ENCODE data around the gene EME1. TPM values are rescaled to one million over a fixed set of nuclear protein-coding genes. Genes with fewer than 3 reads are reported as not detected.

EME1 gene
- 17.3 and 24.6 TPM in 2 replicates for total RNA-seq (2016; rRNA removed; fragmentation: Illumina TruSeq; extraction: Trizol)
- 6.4 and 7.4 TPM in 2 replicates for total RNA-seq (2016; cell fraction: cytosol; rRNA removed; fragmentation: Illumina TruSeq; extraction: Trizol; ENCODE audit: low read depth)
- total RNA-seq (2016; cell fraction: insoluble cytoplasmic fraction; rRNA removed; fragmentation: Illumina TruSeq; extraction: Trizol) = 17.1 and 25.6 TPM in 2 replicates
- 7.7 and 8.9 TPM in 2 replicates for total RNA-seq (2016; cell fraction: membrane; rRNA removed; fragmentation: Illumina TruSeq; extraction: Trizol)
- 28.4 and 31.8 TPM in 2 replicates for total RNA-seq (2016; cell fraction: nucleus; rRNA removed; fragmentation: Illumina TruSeq; extraction: Trizol)
- polyA plus RNA-seq (2011; rRNA removed) = 13.4 and 20.7 TPM in 2 replicates
- 4.7 and 7.1 TPM in 2 replicates for polyA plus RNA-seq (2011; cell fraction: cytosol; rRNA removed)
- 58.4 and 108 TPM in 2 replicates for polyA plus RNA-seq (2011; cell fraction: nucleus; rRNA removed)
- 6.6 and 17.5 TPM in 2 replicates for polyA plus RNA-seq (2012)
- polyA plus RNA-seq (2016; cell fraction: cytosol; fragmentation: Illumina TruSeq; extraction: Trizol; ENCODE audit: low read depth) = 1.3 and 1.6 TPM in 2 replicates
- 13.3 and 16.0 TPM in 2 replicates for polyA plus RNA-seq (2016; cell fraction: insoluble cytoplasmic fraction; fragmentation: Illumina TruSeq; extraction: Trizol; ENCODE audit: low read depth)
- polyA plus RNA-seq (2016; cell fraction: membrane; fragmentation: Illumina TruSeq; extraction: Trizol; ENCODE audit: low read depth) = 2.3 and 3.2 TPM in 2 replicates
- polyA plus RNA-seq (2016; cell fraction: nucleus; fragmentation: Illumina TruSeq; extraction: Trizol; ENCODE audit: insufficient read depth, low read depth) = 65.8 and 68.9 TPM in 2 replicates
- 6.9 and 17.6 TPM in 2 replicates for polyA minus RNA-seq (2011; rRNA and poly(A)+ RNA removed; ENCODE audit: low replicate concordance)
- polyA minus RNA-seq (2011; cell fraction: cytosol; rRNA and poly(A)+ RNA removed) = 5.3 and 5.4 TPM in 2 replicates
- polyA minus RNA-seq (2011; cell fraction: nucleus; rRNA and poly(A)+ RNA removed) = 14.9 and 18.7 TPM in 2 replicates
- Bru-seq, nascent RNA = percentile 48 among the genes with signal in this experiment
- BruChase-seq, experiment 1, labeled RNA remaining after a 6-hour chase = percentile 48 among the genes with signal in this experiment
- percentile 51 among the genes with signal in this experiment for BruChase-seq, experiment 2, labeled RNA remaining after a 2-hour chase
- long read RNA-seq, experiment 1, transcript EME1-201 (9 exons, 2,339 nt) = major isoform, 6 of 12 reads
- long read RNA-seq, experiment 1, partial matches to known transcripts = 3 of 12 reads
- long read RNA-seq, experiment 1, other reads (novel, unspliced or antisense) = 3 of 12 reads
- long read RNA-seq, experiment 2, partial matches to known transcripts = 2 of 4 reads
- long read RNA-seq, experiment 2, other reads (novel, unspliced or antisense) = 1 of 4 reads

- Histone ChIP-seq H3K27ac (ENCODE audit: extremely low read length, insufficient read depth, low read length) (peak within 1 kb of the TSS; percentile 87), H3K4me1 (ENCODE audit: insufficient read depth, low read length) (peaks cover 29% of the 10 kb centered on the region), H3K9ac (ENCODE audit: insufficient read depth, low read depth, low read length) (peak within 1 kb of the TSS; percentile 92), H3K27me3 (ENCODE audit: control insufficient read depth in 1 of 2, insufficient read depth in 2 of 2, low read length in 2 of 2) (no peaks in the 10 kb centered on the region; a peak in 1 of 5 replicates), H3K4me3 (replicated peaks in 1 of 3; ENCODE audit: insufficient read depth in 1 of 3, low read depth in 2 of 3, low read length in 3 of 3) (peak within 1 kb of the TSS; percentile 91 to 98 (median 93)), H3K36me3 (replicated peaks in 1 of 2; ENCODE audit: control insufficient read depth in 1 of 2, insufficient read depth in 2 of 2, low read length in 2 of 2) (peaks cover 20 to 29% of the 10 kb centered on the region in 2 experiments), H2AFZ (ENCODE audit: low read length) (peak within 1 kb of the TSS; percentile 73), H3K79me2 (ENCODE audit: insufficient read depth, low read length) (peaks cover 39% of the 10 kb centered on the region), H3K4me2 (ENCODE audit: low read depth, low read length) (peak within 1 kb of the TSS; percentile 80), H3K9me3 (ENCODE audit: low read length) (no peaks in the 10 kb centered on the region), H4K20me1 (ENCODE audit: insufficient read depth, low read length) (no peaks in the 10 kb centered on the region)
- in situ Hi-C loops (cut with HindIII; ENCODE audit: extremely low pct_ligation_motif_present, low pct_unique_long_range_greater_than_20kb) = no loop called here
- ChIA-PET CTCF (ENCODE audit: low intra/inter-chr PET ratio, low total read pairs) (no interaction called here), POLR2A (interaction anchor here (0.8 to 3.0 kb wide), 4 partner anchors 8 to 25 kb away, joined by 3 to 21 read pairs (median 9); partner anchors contain the start of gene LRRC59)
- WGBS (ENCODE audit: low lambda C conversion rate) = under 1% methylated on average over 37 of the region's 42 CpGs
- ATAC-seq (peak; percentile 92), DNase-seq (ENCODE audit: low spot score) (peak; percentile 94), FAIRE-seq (peak; percentile 83)
- intact Hi-C loops (cut with micrococcal nuclease; ENCODE audit: unreplicated experiment) = no loop called here
- no TSS peak for BruUV-seq (replicated peaks)
- TF ChIP-seq ELK4 (CRISPR knock-in tag; IDR thresholded peaks at IDR 0.05; ENCODE audit: borderline replicate concordance) = no peak
- TF ChIP-seq ATRX (CRISPR knock-in tag; IDR thresholded peaks at IDR 0.05; ENCODE audit: borderline replicate concordance) = no peak
- no peak for TF ChIP-seq ZBTB37 (CRISPR knock-in tag; IDR thresholded peaks at IDR 0.05)
- peak; percentile 78 for TF ChIP-seq ZBTB3 (CRISPR knock-in tag; IDR thresholded peaks at IDR 0.05; ENCODE audit: borderline replicate concordance, low read depth)
- TF ChIP-seq STAG1 (CRISPR knock-in tag; IDR thresholded peaks at IDR 0.05) = no peak
- no peak for TF ChIP-seq SCMH1 (CRISPR knock-in tag; IDR thresholded peaks at IDR 0.05; ENCODE audit: borderline replicate concordance)
- peak; percentile 98 for TF ChIP-seq POLR2AphosphoS5 (IDR thresholded peaks at IDR 0.05; ENCODE audit: low read depth, low read length)
- peak; percentile 90 for TF ChIP-seq ZMYM4 (CRISPR knock-in tag; IDR thresholded peaks at IDR 0.05)
- TF ChIP-seq POLR2AphosphoS2 (IDR thresholded peaks at IDR 0.05; ENCODE audit: low read depth, low read length) = peak; percentile 94
- no peak for TF ChIP-seq JUND (CRISPR knock-in tag; IDR thresholded peaks at IDR 0.05)
- TF ChIP-seq ZNF260 (CRISPR knock-in tag; IDR thresholded peaks at IDR 0.05; ENCODE audit: borderline replicate concordance, low read depth) = no peak
- peak; percentile 99 for TF ChIP-seq NR0B2 (CRISPR knock-in tag; IDR thresholded peaks at IDR 0.05)
- TF ChIP-seq ZNF251 (CRISPR knock-in tag; IDR thresholded peaks at IDR 0.05) = peak; percentile 74; the same call in 1 of the 2 replicates
These were observed at the start of gene EME1, which contains the start of gene MRPL27 for GRCh38 chr17:50372758-50373556. Gene EME1 (plus strand): TSS chr17:50373229. CDS start chr17:50375209, 1,980 bp downstream. Gene MRPL27 (minus strand): TSS chr17:50373184. CDS start chr17:50373170, 14 bp downstream.
